Measurements from ENCODE around the gene IGBP1. TPM values are rescaled to one million over a fixed set of nuclear protein-coding genes. Genes with fewer than 3 reads are reported as not detected.

Gene IGBP1
- polyA plus RNA-seq, 1 experiment: 118 TPM

- Histone ChIP-seq H3K4me3 (ENCODE audit: low read depth, low read length) (no peak overlapping the region), H3K27me3 (ENCODE audit: control insufficient read depth, insufficient read depth, low read length) (no peaks in the 10 kb centered on the region), H3K27ac (ENCODE audit: low read depth, low read length) (no peak overlapping the region), H3K9me3 (ENCODE audit: control insufficient read depth, insufficient read depth, low read length) (no peaks in the 10 kb centered on the region)
- no peak for DNase-seq (ENCODE audit: low read depth, low spot score)
- ChIA-PET CTCF (no interaction called here), POLR2A (no interaction called here)
- no peak for TF ChIP-seq CTCF (IDR thresholded peaks at IDR 0.05; ENCODE audit: low read depth, low read length)
These were observed 49.8 kb downstream of the IGBP1 start for GRCh38 chrX:70183091-70183490.

GRCh38 chrX:70190225-70190624 lies 57.0 kb downstream of the IGBP1 start:
- no peak for DNase-seq (ENCODE audit: low read depth, low spot score)
- CTCF ChIA-PET: no interaction called here
- no peaks in the 10 kb centered on the region for H3K9me3 ChIP-seq (ENCODE audit: control insufficient read depth, insufficient read depth, low read length)
- no peak for TF ChIP-seq CTCF (IDR thresholded peaks at IDR 0.05; ENCODE audit: low read depth, low read length)
- no peak overlapping the region for H3K27ac ChIP-seq (ENCODE audit: low read depth, low read length)
- POLR2A ChIA-PET: no interaction called here
- H3K4me3 ChIP-seq (ENCODE audit: low read depth, low read length): no peak overlapping the region
- H3K27me3 ChIP-seq (ENCODE audit: control insufficient read depth, insufficient read depth, low read length): no peaks in the 10 kb centered on the region

GRCh38 chrX:70196961-70197720 lies 63.9 kb downstream of the IGBP1 start:
- DNase-seq (ENCODE audit: low read depth, low spot score): no peak
- Histone ChIP-seq H3K4me3 (ENCODE audit: low read depth, low read length) (no peak overlapping the region), H3K27me3 (ENCODE audit: control insufficient read depth, insufficient read depth, low read length) (no peaks in the 10 kb centered on the region), H3K9me3 (ENCODE audit: control insufficient read depth, insufficient read depth, low read length) (no peaks in the 10 kb centered on the region), H3K27ac (ENCODE audit: low read depth, low read length) (no peak overlapping the region)
- POLR2A ChIA-PET: interaction anchor here (0.7 kb wide), 1 partner anchor 105 kb away, joined by 4 read pairs; no protein-coding TSS in a partner anchor
- TF ChIP-seq CTCF (IDR thresholded peaks at IDR 0.05; ENCODE audit: low read depth, low read length): peak; percentile 61
- CTCF ChIA-PET: interaction anchor here (0.6 kb wide), 1 partner anchor 462 kb away, joined by 3 read pairs; no protein-coding TSS in a partner anchor

- no peak overlapping the region for H3K27ac ChIP-seq (ENCODE audit: low read depth, low read length)
- POLR2A ChIA-PET: no interaction called here
- CTCF ChIA-PET: no interaction called here
These were observed 68.5 kb downstream of the IGBP1 start for GRCh38 chrX:70201732-70202131.

More at GRCh38 chrX:70201732-70202131, 68.5 kb downstream of the IGBP1 start:
- Histone ChIP-seq H3K27me3 (ENCODE audit: control insufficient read depth, insufficient read depth, low read length) (no peaks in the 10 kb centered on the region), H3K4me3 (ENCODE audit: low read depth, low read length) (no peak overlapping the region), H3K9me3 (ENCODE audit: control insufficient read depth, insufficient read depth, low read length) (no peaks in the 10 kb centered on the region)
- TF ChIP-seq CTCF (IDR thresholded peaks at IDR 0.05; ENCODE audit: low read depth, low read length): no peak
- DNase-seq (ENCODE audit: low read depth, low spot score): no peak

Measured in AG04450 (cell line).